IMR-90 (cell line): Measurements from ENCODE around the gene NEMF. TPM values are rescaled to one million over a fixed set of nuclear protein-coding genes. Genes with fewer than 3 reads are reported as not detected.

Experiments used
- microRNA-seq, 2 experiments: library from miRNA; stranded (forward) in 1 of 2; unstranded in 1 of 2; fragments of 10-50 nt in 1 of 2; fragments of <30 nt in 1 of 2; gene quantifications in 1 of 2; microRNA quantifications in 1 of 2; one replicate each; pipeline versions ENCODE3 to v1.1.0; 2013 to 2020; ENCODE audit not compliant: insufficient read depth in 1 of 2, insufficient read length in 1 of 2, unreplicated experiment in 1 of 2
- polyA plus RNA-seq, 3 experiments: library from polyadenylated mRNA; depleted of rRNA; stranded (reverse); fragments of >200 nt; gene quantifications; 2 replicates each; pipeline ENCODE4 v1.2.3, GENCODE V29; 2012; ENCODE audit warnings: low replicate concordance in 1 of 3
- small RNA-seq, 5 experiments: library from RNA; depleted of rRNA; stranded (forward); fragments of <200 nt; gene quantifications; one replicate each; pipeline ENCODE3, GENCODE V24; 2012
- total RNA-seq: library from RNA; depleted of rRNA; stranded (reverse); fragments of >200 nt; gene quantifications from 2 replicates; pipeline ENCODE4 v1.2.3, GENCODE V29; 2012; rRNA removed

The NEMF gene
- total and polyA plus RNA-seq, 2 of the 4 experiments (the other 2 are of a cell fraction) = 19.5 to 30.5 TPM

Small RNA genes within 50 kb of the gene (microRNA-seq; reads per million reads assigned to microRNA genes)
- gene RF00019 (ENCODE audit: insufficient read depth, insufficient read length) (not detected), gene RN7SL2 (ENCODE audit: insufficient read depth, insufficient read length) (not detected), gene RN7SL3 (ENCODE audit: insufficient read depth, insufficient read length) (not detected), gene RNU6-189P (ENCODE audit: insufficient read depth, insufficient read length) (not detected), gene RNU6-539P (ENCODE audit: insufficient read depth, insufficient read length) (not detected)

Small RNA genes within 50 kb of the gene (small RNA-seq; reads per million reads assigned to genes)
- gene RF00019 (0 reads per million in 5 experiments), gene RN7SL2 (0 to 1.4 (median 0) reads per million in 5 experiments), gene RN7SL3 (0 to 5.8 (median 1.1) reads per million in 5 experiments), gene RNU6-189P (0 reads per million in 5 experiments), gene RNU6-539P (0 reads per million in 5 experiments)

Other genes starting within 250 kb of the NEMF start
- 129 and 249 TPM in 2 replicates for gene RPL36AL, start 232.2 kb downstream of the NEMF start, total RNA-seq
- gene RPL36AL, start 232.2 kb downstream of the NEMF start, polyA plus RNA-seq (2012; rRNA removed) = 313 and 346 TPM in 2 replicates
- gene MGAT2, start 232.0 kb downstream of the NEMF start, total RNA-seq = 67.6 and 73.6 TPM in 2 replicates
- gene MGAT2, start 232.0 kb downstream of the NEMF start, polyA plus RNA-seq (2012; rRNA removed) = 35.0 and 36.6 TPM in 2 replicates
- 4.1 and 7.5 TPM in 2 replicates for gene DNAAF2, start 217.5 kb downstream of the NEMF start, total RNA-seq
- gene DNAAF2, start 217.5 kb downstream of the NEMF start, polyA plus RNA-seq (2012; rRNA removed) = 4.7 and 4.9 TPM in 2 replicates
- 12.2 and 18.1 TPM in 2 replicates for gene POLE2, start 164.6 kb downstream of the NEMF start, total RNA-seq
- gene POLE2, start 164.6 kb downstream of the NEMF start, polyA plus RNA-seq (2012; rRNA removed) = 10.3 and 12.3 TPM in 2 replicates
- gene KLHDC1, start 159.7 kb downstream of the NEMF start, total RNA-seq = 0.90 and 1.9 TPM in 2 replicates
- gene KLHDC1, start 159.7 kb downstream of the NEMF start, polyA plus RNA-seq (2012; rRNA removed) = 0.34 and 0.51 TPM in 2 replicates
- 41.8 and 51.1 TPM in 2 replicates for gene KLHDC2, start 84.6 kb downstream of the NEMF start, total RNA-seq
- gene KLHDC2, start 84.6 kb downstream of the NEMF start, polyA plus RNA-seq (2012; rRNA removed) = 27.0 and 29.2 TPM in 2 replicates
- gene ARF6, start 40.3 kb upstream of the NEMF start, total RNA-seq = 40.1 and 65.8 TPM in 2 replicates
- 28.8 and 32.1 TPM in 2 replicates for gene ARF6, start 40.3 kb upstream of the NEMF start, polyA plus RNA-seq (2012; rRNA removed)